ENCODE data around the gene GAB1. TPM values are rescaled to one million over a fixed set of nuclear protein-coding genes. Genes with fewer than 3 reads are reported as not detected.

GAB1 gene
- total RNA-seq, 3 donors from 2014 or later (not counting 1 experiment from before 2014, with no cell fraction given), result 11.5 to 25.4 (median 11.9) TPM

Other genes with a start within 250 kb of the GAB1 start
- gene USP38, start 152.0 kb upstream of the GAB1 start, total RNA-seq, result 10 to 100 TPM; 35.6 to 39.5 (median 36.7) TPM
- 10 to 100 TPM; 42.5 to 53.8 (median 45.8) TPM for gene SMARCA5, start 176.8 kb downstream of the GAB1 start, total RNA-seq